ENCODE measurements around the gene BLTP1.

BLTP1 gene

DNA sequence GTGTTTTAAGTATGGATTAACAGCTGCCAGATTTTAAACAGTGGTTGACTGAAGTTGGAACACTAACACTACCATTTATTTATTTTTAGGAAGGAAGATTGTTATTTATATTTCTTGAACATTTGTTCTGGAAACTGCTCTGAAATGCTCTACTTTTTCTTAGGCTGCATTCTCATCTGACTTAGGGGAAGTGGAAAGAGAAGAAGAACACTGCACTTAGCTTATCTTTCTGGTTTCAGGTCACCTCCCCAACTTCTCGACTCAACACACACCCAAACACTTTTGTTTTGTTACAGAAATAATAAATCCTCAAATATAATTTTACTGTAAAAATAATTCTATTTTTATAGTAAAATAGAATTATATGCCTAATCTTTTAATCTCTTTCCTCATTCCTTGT, 18.6 kb downstream of the BLTP1 start:
- DNase-seq, result no peak

GRCh38 chr4:122171323-122171722, 19.2 kb downstream of the BLTP1 start:
- DNase-seq, result no peak

GRCh38 chr4:122172266-122172665, 20.1 kb downstream of the BLTP1 start:
- no peak for DNase-seq

DNA sequence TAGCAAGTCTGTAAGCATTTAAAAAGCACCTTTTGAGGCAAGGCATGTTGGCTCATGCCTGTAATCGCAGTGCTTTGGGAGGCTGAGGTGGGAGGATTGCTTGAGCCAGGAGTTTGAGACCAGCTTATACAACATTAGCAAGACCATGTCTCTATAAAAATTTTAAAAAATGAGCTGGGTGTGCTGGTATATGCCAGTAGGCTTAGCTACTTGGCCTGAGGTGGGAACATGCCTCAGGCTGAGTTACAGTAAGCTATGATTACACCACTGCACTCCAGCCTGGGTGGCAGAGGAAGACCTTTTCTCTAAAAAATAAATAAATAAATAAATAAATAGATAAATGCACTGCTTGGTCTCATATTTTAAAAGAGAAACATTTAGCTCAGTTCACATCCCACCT, 26.8 kb downstream of the BLTP1 start:
- DNase-seq, result no peak

DNA sequence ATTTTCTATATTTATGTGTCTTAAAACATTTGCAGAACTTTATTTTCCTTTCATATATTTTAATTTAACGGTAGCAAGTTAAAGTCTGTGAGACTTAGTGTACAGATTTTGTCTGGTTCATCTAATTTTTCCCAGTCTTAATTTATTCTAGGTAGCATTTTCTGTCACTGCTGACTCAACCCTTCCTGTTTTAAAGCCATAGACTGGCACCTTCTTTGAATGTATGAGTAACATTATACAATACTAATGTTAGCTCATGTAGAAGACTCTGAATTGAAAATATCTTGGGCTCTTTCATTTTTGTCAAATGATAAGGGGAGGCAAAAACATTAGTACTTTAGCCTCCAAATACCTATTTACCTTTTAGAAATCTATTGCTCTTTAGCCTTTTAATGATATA, 43.6 kb downstream of the BLTP1 start:
- DNase-seq, result no peak

Data from NCI-H446 (cell line).